Skin epidermis (tissue), 12 donors: ENCODE measurements around the gene GPR15.
A peak's percentile ranks its signal among the peaks of the same experiment; 100 is the strongest.

Source experiments
- H3K27ac ChIP-seq, 21 experiments: fragments of 200-600 bp; sonication (generic) in 11 of 21; one replicate each; pipeline ENCODE4 v1.5.0; 2020; ENCODE audit warnings: mild to moderate bottlenecking in 3 of 21, inconsistent platforms in 2 of 21, moderate library complexity in 2 of 21
- H3K4me3 ChIP-seq, 7 experiments: fragments of 200-600 bp; sonication (generic) in 2 of 7; one replicate each; pipeline ENCODE4 v1.5.0; 2020; ENCODE audit warnings: inconsistent platforms in 2 of 7, mild to moderate bottlenecking in 2 of 7, moderate library complexity in 1 of 7

GPR15 gene

GRCh38 chr3:98531622-98532274 is at the start of gene GPR15:
Gene GPR15, plus strand, starts transcription at chr3:98531978. Its CDS starts 56 bp downstream, at chr3:98532034.
- Histone ChIP-seq H3K27ac (peak within 1 kb of the TSS in 1 of 21 experiments; percentile 80), H3K4me3 (peak within 1 kb of the TSS in 1 of 7 experiments; percentile 7)

GRCh38 chr3:98482717-98483482 is 48.9 kb upstream of the GPR15 start:
- H3K27ac ChIP-seq: no peak overlapping the region

GRCh38 chr3:98483626-98484025 is 48.2 kb upstream of the GPR15 start:
- Histone ChIP-seq H3K27ac (no peak overlapping the region), H3K4me3 (no peak overlapping the region)

More at GRCh38 chr3:98482717-98483482, 48.9 kb upstream of the GPR15 start:
- no peak overlapping the region for H3K4me3 ChIP-seq

- no peak within 1 kb of the TSS for H3K4me3 ChIP-seq
- H3K27ac ChIP-seq: no peak within 1 kb of the TSS
Observed at GRCh38 chr3:98497381-98497780, 34.4 kb upstream of the GPR15 start, which contains the start of gene OR5K2. Gene OR5K2, plus strand, starts transcription at chr3:98497681. Its CDS starts 0 bp downstream, at chr3:98497681.

GRCh38 chr3:98500019-98500418 is 31.8 kb upstream of the GPR15 start:
- Histone ChIP-seq H3K4me3 (no peak overlapping the region), H3K27ac (no peak overlapping the region)

- peak overlapping the region in 1 of 21 experiments; percentile 2 for H3K27ac ChIP-seq
- no peak overlapping the region for H3K4me3 ChIP-seq
Observed at GRCh38 chr3:98501270-98501669, 30.5 kb upstream of the GPR15 start.

- H3K27ac ChIP-seq: no peak overlapping the region
- H3K4me3 ChIP-seq: no peak overlapping the region
Observed at GRCh38 chr3:98501863-98502576, 29.8 kb upstream of the GPR15 start.

- no peak overlapping the region for H3K4me3 ChIP-seq
- no peak overlapping the region for H3K27ac ChIP-seq
Observed at GRCh38 chr3:98504539-98504938, 27.2 kb upstream of the GPR15 start.

GRCh38 chr3:98508582-98508981 is 23.2 kb upstream of the GPR15 start:
- H3K27ac ChIP-seq: no peak overlapping the region
- H3K4me3 ChIP-seq: no peak overlapping the region

- Histone ChIP-seq H3K27ac (peak overlapping the region in 1 of 21 experiments; percentile 37), H3K4me3 (no peak overlapping the region)
Observed at GRCh38 chr3:98512576-98512975, 19.2 kb upstream of the GPR15 start.

- Histone ChIP-seq H3K27ac (no peak overlapping the region), H3K4me3 (no peak overlapping the region)
Observed at GRCh38 chr3:98513091-98513511, 18.7 kb upstream of the GPR15 start.

GRCh38 chr3:98513736-98514135 is 18.0 kb upstream of the GPR15 start:
- H3K27ac ChIP-seq: no peak overlapping the region
- no peak overlapping the region for H3K4me3 ChIP-seq

GRCh38 chr3:98514948-98515347 is 16.8 kb upstream of the GPR15 start:
- Histone ChIP-seq H3K4me3 (no peak overlapping the region), H3K27ac (no peak overlapping the region)

- peak overlapping the region in 1 of 21 experiments; percentile 21 for H3K27ac ChIP-seq
- no peak overlapping the region for H3K4me3 ChIP-seq
Observed at GRCh38 chr3:98518816-98519215, 13.0 kb upstream of the GPR15 start.

GRCh38 chr3:98519351-98519750 is 12.4 kb upstream of the GPR15 start:
- H3K4me3 ChIP-seq: no peak overlapping the region

GRCh38 chr3:98521897-98522543 is 9.8 kb upstream of the GPR15 start:
- peak overlapping the region; percentile 76 to 99 (median 96) for H3K27ac ChIP-seq
- peak overlapping the region; percentile 67 to 99 (median 85) for H3K4me3 ChIP-seq

More at GRCh38 chr3:98519351-98519750, 12.4 kb upstream of the GPR15 start:
- peak overlapping the region in 1 of 21 experiments; percentile 13 for H3K27ac ChIP-seq

GRCh38 chr3:98522544-98523281 is 9.1 kb upstream of the GPR15 start, which contains the start of gene CLDND1:
Gene CLDND1, minus strand, starts transcription at chr3:98522902. Its CDS starts 1,478 bp downstream, at chr3:98521424.
- Histone ChIP-seq H3K27ac (peak within 1 kb of the TSS; percentile 76 to 99 (median 96)), H3K4me3 (peak within 1 kb of the TSS; percentile 67 to 99 (median 85))

GRCh38 chr3:98525494-98525893 is 6.3 kb upstream of the GPR15 start:
- Histone ChIP-seq H3K4me3 (no peak overlapping the region), H3K27ac (no peak overlapping the region)
